A549 treated with RU486 at 1 μM for 4 hours (cell line): ENCODE results near the gene SNORC. TPM values are rescaled to one million over a fixed set of nuclear protein-coding genes. Genes with fewer than 3 reads are reported as not detected.

Experiments
- total RNA-seq: library from RNA; stranded (reverse); fragments of 200-300 nt; extraction: Qiagen RNA extraction; gene quantifications from 5 replicates; pipeline ENCODE4 v1.2.3, GENCODE V29; 2022; ENCODE audit warnings: low read depth

SNORC gene
- total RNA-seq, result 5.3 to 15.8 TPM (median 9.8 TPM) in 5 replicates

GRCh38 chr2:232870018-232870765 lies at the start of gene SNORC:
Gene SNORC (plus strand): TSS chr2:232870264. CDS start chr2:232870342, 78 bp downstream.

Other genes starting within 250 kb of the SNORC start
- gene EFHD1, start 236.7 kb upstream of the SNORC start, total RNA-seq, result 1.8 to 2.4 TPM (median 1.9 TPM) in 5 replicates
- 20.0 to 31.2 TPM (median 27.2 TPM) in 5 replicates for gene GIGYF2, start 172.9 kb upstream of the SNORC start, total RNA-seq
- not detected in 5 replicates for gene KCNJ13, start 93.7 kb upstream of the SNORC start, total RNA-seq
- gene NGEF, start 143.0 kb downstream of the SNORC start, total RNA-seq, result 15.4 to 20.7 TPM (median 16.8 TPM) in 5 replicates
- gene NEU2, start 162.4 kb downstream of the SNORC start, total RNA-seq, result not detected in 5 replicates
- gene INPP5D, start 190.1 kb downstream of the SNORC start, total RNA-seq, result 0.43 to 1.4 TPM (median 0.51 TPM) in 5 replicates